NCI-H524 (cell line): ENCODE results near the gene MECP2.

Experiments used
- DNase-seq, 2 experiments: peaks; one replicate each; lab custom pipeline; 2025; lab: John Stamatoyannopoulos, UW

Gene MECP2

DNA sequence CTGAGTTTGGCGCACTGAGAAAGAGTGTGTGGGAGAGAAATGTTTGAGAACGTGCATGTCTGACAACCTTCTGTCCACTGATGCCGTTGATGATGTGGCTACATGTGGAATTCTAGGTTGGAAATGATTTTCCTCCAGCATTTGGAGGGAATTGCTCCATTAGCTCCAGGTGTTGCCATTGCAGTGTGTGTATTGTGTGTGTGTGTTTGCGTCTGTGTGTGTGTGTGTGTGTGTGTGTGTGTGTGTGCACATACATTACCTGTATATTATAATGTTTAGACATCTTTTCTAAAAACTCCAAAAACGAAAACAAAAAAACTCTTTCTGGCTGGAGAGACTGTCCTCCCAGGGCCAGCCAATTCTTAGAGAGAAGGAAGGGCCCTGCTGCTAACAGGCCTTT lies 18.2 kb upstream of the MECP2 start:
- DNase-seq, result no peak

DNA sequence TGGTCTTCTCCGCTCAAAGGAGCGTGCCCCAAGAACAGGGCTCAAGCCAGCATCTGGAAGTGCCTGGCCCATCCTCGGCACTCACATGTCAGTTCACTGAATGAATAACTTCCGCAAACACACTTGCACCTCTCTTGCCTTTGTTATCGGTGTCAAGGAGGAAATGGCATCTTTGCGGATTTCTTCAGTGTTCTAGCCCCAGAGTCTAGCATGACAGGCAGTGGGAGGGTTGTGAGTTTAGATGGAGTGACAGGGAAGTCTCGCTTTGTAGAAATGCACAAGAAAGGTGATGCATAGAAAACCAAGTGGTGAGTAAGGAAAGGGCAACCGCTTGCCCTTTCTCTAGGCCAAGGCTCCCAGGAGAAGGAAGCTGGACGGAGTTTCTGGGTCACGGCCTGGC lies 17.6 kb upstream of the MECP2 start:
- no peak for DNase-seq

DNA sequence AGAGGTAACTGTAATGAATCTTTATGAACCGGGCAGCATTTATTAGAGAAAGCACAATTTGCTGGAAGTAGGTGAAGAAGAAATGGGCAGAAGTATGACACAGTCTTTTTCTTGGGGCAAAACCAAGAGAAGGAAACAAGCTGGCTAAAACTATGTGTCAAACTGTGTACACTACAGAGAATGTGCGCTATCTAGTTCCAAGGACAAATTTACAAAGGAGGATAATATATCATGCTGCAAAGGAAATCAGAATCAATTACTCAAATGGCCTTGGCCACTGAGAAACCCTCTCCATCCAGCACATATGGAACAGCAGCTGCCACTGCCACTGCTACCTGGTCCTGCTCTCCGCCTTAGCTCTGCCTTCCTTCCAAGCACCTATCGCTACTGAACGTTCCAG lies 17.1 kb upstream of the MECP2 start:
- DNase-seq, result no peak

DNA sequence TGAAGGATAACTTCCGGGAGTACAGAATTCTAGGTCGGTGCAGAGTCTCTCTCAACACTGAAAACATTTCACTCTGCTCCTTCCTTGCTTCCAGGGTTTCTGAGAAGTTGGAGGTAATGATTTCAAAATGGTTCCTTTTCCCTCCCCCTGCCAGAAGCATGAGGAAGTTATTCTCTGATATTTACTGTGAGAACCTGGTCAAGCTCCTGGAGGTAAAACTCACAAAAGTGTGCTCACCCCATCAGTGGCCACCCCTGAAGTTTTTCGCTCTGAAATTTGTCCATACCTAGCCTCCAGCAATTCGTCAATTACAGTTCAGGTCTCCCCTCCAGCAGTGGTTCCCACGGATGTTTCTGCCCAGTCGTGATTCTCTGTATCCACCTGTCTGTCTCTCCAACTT lies 16.2 kb upstream of the MECP2 start:
- no peak for DNase-seq

DNA sequence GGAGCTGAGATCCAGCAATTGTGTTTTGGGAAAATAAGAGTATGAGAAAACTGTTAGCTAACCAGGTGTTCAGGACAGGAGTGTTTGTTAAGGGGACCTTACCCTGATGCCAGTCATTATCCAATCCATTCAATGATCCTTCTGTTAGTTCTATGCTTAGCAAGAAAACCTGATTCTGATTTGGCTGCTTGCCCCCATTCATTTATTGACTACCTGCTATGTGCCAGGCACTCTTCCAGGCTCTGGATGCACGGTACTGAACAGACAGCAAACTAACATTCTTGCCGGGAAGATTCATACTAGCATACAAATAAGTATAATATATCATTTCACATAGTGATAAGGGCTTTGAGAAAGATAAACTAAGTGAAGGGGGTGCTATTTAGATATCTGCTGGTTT lies 1.0 kb upstream of the MECP2 start:
- no peak for DNase-seq

DNA sequence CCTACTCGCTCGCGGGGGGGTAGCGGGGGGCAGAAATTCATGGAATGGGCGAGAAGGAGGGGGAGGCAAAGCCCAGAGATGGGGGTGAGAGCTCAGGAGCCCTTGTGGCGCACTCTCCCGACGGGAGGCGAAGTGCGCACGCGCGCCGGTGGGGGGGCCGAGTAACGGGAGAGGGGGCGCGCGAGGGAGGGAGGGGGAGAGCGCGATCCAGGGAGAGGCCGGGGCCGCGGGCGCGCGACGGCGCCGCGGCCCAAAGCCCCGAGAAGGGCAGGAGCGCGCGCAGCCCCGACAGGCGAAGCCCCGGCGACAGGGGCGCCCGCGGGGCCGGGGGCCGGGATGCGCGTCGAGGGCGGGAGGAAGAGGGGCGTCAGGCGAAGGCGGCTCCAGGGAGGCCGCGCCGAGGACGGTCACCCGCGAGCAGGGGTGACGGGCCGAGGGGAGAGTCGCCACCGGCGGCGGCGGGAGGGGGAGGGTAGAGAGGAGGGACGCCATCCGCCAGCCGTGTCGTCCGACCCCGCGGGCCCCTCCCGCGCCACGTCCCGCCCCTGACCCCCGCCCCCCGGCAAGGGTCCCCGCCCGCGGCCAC lies 421 bp downstream of the MECP2 start:
- peak; percentile 83 to 87 for DNase-seq

GRCh38 chrX:154096140-154097002 lies 1.1 kb downstream of the MECP2 start:
- peak; percentile 28 to 60 for DNase-seq

- DNase-seq, result no peak
Measured at GRCh38 chrX:154094833-154095232, 2.7 kb downstream of the MECP2 start.

GRCh38 chrX:154093965-154094364 lies 3.6 kb downstream of the MECP2 start:
- no peak for DNase-seq

- no peak for DNase-seq
Measured at GRCh38 chrX:154092371-154092770, 5.1 kb downstream of the MECP2 start.

DNA sequence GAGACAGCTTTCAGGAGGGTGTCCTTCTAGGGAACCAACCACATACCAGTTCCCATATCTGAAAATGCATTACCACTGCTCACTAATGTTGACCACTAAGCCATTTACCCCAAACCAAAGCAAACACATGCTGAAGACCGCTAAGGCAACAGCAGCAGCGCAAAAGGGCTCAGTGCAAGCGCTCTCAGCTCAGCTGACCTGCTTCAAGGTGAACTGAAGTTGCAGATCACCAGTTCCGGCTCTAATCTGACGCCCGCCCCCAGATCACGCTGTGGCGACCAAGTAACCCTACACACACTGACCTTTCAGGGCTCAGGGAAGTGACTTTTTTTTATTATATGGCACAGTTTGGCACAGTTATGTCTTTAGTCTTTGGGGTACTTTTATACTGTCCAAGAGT lies 5.8 kb downstream of the MECP2 start:
- no peak for DNase-seq

DNA sequence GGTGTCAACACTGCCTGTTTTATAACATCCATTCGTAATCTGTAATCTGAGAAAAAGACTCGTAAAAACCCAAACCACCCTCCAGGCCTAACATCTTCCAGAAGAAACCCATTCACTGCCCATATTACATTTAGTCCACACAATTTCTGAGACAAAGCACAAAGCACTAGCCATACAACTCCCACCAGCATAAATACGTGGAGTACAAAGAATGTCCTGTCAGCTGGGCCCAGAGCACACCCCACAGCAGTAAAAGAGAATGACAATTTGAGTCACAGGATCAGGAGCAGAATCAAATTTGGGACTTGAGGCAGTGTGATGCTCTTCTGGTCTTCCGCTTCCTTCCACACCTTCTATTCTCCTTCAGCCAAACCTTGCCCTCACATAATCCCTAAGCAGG lies 6.8 kb downstream of the MECP2 start:
- no peak for DNase-seq

- no peak for DNase-seq
Measured at GRCh38 chrX:154084449-154085300, 12.8 kb downstream of the MECP2 start.

- DNase-seq, result no peak
Measured at GRCh38 chrX:154083126-154083517, 14.4 kb downstream of the MECP2 start.

GRCh38 chrX:154082396-154083125 lies 15.0 kb downstream of the MECP2 start:
- no peak for DNase-seq

GRCh38 chrX:154077101-154077500 lies 20.4 kb downstream of the MECP2 start:
- no peak for DNase-seq

DNA sequence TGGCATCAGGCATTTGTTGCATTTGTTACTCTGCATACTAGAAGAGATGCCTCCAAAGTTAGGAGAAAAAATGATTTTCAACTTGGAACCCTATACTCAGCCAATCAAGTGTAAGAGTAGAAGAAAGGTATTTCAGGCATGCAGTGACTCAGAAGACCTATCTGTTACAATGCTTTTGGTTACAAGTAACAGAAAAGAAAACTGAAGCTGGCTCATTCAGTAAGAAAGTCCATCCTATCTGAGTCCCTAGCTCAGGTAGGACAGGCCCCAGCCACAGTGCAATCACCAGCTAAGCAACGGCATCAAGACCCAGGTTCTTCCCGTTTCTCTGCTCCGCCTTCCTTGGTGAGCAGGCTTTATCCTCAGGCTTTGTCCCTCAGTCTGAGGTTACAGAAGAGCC lies 23.3 kb downstream of the MECP2 start:
- no peak for DNase-seq

DNA sequence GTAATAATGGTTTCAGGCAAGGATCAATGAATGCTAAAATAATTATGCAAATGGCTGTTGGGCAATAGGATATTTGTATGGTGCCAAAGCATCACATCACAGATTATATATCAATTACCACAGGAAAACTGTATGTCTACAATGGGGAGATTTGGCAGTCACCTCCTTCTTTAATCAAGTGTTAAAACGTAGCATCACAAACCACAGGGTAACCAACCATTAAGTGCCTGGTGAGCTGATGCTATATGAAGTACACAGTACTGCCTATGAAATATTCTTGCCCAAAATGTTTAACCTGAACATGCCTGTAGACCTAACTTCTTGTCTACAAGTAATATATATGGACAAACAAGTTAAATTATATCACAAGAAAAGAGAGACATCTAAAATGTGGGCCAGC lies 25.3 kb downstream of the MECP2 start:
- DNase-seq, result no peak

DNA sequence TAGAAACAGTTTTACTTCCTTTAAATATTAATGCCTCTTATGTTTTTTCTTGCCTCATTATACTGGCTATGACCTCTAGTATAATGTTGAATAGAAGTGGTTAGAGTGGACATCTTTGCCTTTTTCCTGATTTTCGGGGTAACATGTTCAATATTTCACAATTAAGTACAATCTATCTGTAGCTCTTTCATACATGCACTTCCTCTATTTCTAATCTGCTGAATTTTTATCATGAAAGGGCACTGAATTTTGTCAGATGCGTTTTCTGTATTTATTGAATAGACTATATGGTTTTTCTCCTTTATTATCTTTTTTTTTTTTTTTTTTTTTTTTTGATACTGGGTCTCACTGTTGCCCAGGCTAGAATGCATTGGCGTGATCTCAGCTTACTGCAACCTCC lies 29.0 kb downstream of the MECP2 start:
- DNase-seq, result no peak

GRCh38 chrX:154064637-154065435 lies 32.7 kb downstream of the MECP2 start:
- no peak for DNase-seq

DNA sequence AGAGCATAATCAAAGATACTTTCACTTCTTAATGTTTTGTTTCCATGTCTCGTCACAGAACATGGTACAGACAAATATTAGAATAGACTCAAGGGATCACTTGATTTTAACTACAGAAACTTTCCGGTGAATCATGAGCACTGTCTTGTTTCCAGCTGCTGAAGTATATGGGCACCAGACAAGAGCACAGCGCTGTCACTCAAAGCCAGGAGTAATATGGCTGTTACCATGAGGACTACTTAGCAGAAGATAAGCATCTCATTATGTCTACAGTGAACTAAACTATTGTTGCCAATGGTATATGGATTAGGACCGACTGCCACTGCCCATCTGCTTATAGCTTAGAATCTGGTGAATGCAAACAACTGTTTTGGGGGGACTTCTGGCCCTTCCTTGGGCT lies 34.3 kb downstream of the MECP2 start:
- DNase-seq, result peak in 1 of 2 experiments; percentile 79
